Measurements from ENCODE around the gene AKAP12.

DNA sequence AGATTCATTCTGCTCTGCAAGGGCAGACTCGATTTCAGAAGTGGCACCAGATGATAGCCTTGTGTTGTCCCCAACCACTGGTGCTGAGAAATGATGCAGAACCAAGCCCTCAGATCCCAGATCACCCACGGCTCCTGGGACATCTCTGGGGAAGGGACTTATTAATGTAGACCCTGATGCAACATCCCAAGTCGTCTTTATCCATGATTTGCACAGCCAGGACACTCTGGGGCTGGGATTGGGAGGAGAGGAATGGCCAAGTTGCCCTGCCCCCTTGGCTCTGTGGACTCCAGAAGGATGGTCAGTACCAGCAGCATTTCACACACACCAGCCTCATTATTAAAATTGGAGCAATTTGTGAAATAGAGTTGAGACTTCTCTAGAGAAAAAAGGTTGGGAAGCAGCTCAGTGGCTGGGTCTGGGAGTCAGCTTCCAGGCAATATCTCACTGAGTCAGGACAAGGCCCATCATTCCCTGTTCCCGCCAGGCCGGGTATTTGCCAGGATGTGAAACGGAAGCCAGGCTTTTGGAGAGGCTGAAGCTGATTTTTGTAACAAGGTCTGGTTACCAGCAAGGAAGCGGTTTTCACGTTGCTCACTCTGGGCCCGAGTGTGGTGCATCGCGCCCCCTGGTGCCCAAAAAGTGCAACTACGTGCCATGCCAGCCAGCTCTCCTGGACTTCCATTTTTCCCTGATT, 84.2 kb downstream of the AKAP12 start:
- TF ChIP-seq, protein P1, sequence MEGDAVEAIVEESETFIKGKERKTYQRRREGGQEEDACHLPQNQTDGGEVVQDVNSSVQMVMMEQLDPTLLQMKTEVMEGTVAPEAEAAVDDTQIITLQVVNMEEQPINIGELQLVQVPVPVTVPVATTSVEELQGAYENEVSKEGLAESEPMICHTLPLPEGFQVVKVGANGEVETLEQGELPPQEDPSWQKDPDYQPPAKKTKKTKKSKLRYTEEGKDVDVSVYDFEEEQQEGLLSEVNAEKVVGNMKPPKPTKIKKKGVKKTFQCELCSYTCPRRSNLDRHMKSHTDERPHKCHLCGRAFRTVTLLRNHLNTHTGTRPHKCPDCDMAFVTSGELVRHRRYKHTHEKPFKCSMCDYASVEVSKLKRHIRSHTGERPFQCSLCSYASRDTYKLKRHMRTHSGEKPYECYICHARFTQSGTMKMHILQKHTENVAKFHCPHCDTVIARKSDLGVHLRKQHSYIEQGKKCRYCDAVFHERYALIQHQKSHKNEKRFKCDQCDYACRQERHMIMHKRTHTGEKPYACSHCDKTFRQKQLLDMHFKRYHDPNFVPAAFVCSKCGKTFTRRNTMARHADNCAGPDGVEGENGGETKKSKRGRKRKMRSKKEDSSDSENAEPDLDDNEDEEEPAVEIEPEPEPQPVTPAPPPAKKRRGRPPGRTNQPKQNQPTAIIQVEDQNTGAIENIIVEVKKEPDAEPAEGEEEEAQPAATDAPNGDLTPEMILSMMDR (IDR thresholded peaks at IDR 0.05) = peak; percentile 94 to 98 (median 97)
- no peak for TF ChIP-seq POLR2A (IDR thresholded peaks at IDR 0.05)
